RWPE2 (cell line): ENCODE data around the gene TRAF3IP1.
A peak's percentile ranks its signal among the peaks of the same experiment; 100 is the strongest.

Experiments
- ATAC-seq: fragments of 200-7000 bp; cut with Tn5 transposase; 3 replicates; pipeline ENCODE4 v1.9.1; 2021; ENCODE audit warnings: low read depth
- DNase-seq: peaks from one replicate; pipeline ENCODE4 v3.0.0-alpha.2; 2020; ENCODE audit warnings: low spot score
- H3K27ac ChIP-seq: fragments of 450-650 bp; 2 replicates; pipeline ENCODE4 v1.5.1; 2017; ENCODE audit warnings: mild to moderate bottlenecking; ENCODE audit not compliant: poor library complexity, severe bottlenecking
- H3K27me3 ChIP-seq: fragments of 250-450 bp; sonication (Bioruptor Pico); 2 replicates; pipeline ENCODE4 v1.5.1; 2021; ENCODE audit warnings: mild to moderate bottlenecking, moderate library complexity; ENCODE audit not compliant: insufficient read depth, poor library complexity, severe bottlenecking
- H3K36me3 ChIP-seq: fragments of 250-450 bp; sonication (Bioruptor Pico); 2 replicates; pipeline ENCODE4 v1.5.1; 2020; ENCODE audit warnings: low read depth, mild to moderate bottlenecking, moderate library complexity
- H3K4me1 ChIP-seq: fragments of 250-450 bp; sonication (Bioruptor Pico); 2 replicates; pipeline ENCODE4 v1.5.1; 2021; ENCODE audit warnings: mild to moderate bottlenecking, moderate library complexity; ENCODE audit not compliant: insufficient read depth, poor library complexity, severe bottlenecking
- H3K4me3 ChIP-seq: fragments of 250-450 bp; sonication (Bioruptor Pico); 2 replicates; pipeline ENCODE4 v1.5.1; 2021; ENCODE audit warnings: mild to moderate bottlenecking, moderate library complexity; ENCODE audit not compliant: severe bottlenecking
- H3K9me3 ChIP-seq: fragments of 250-450 bp; sonication (Bioruptor Pico); 2 replicates; pipeline ENCODE4 v1.5.1; 2021; ENCODE audit warnings: mild to moderate bottlenecking, moderate library complexity; ENCODE audit not compliant: severe bottlenecking
- CTCF ChIP-seq: fragments of 450-650 bp; IDR thresholded peaks from one replicate; pipeline ENCODE4 v1.5.1; 2017; ENCODE audit warnings: mild to moderate bottlenecking, moderate library complexity; ENCODE audit not compliant: poor library complexity, severe bottlenecking

The TRAF3IP1 gene

GRCh38 chr2:238287737-238288649 lies 32.3 kb upstream of the TRAF3IP1 start, which contains the start of gene PER2:
PER2 (minus strand) TSS chr2:238288610; CDS start chr2:238277936, 10,674 bp downstream.
- Histone ChIP-seq H3K9me3 (no peaks in the 10 kb centered on the region), H3K36me3 (no peaks in the 10 kb centered on the region), H3K27ac (peak within 1 kb of the TSS; percentile 85), H3K4me1 (peaks cover 44% of the 10 kb centered on the region), H3K27me3 (no peaks in the 10 kb centered on the region), H3K4me3 (peak within 1 kb of the TSS; percentile 88)
- ATAC-seq, result peak; percentile 52
- DNase-seq, result no peak
- TF ChIP-seq CTCF, result peak; percentile 19

- Histone ChIP-seq H3K27ac (peak overlapping the region; percentile 85), H3K9me3 (no peaks in the 10 kb centered on the region), H3K27me3 (no peaks in the 10 kb centered on the region), H3K4me3 (peak overlapping the region; percentile 88), H3K4me1 (peaks cover 44% of the 10 kb centered on the region), H3K36me3 (no peaks in the 10 kb centered on the region)
- ATAC-seq, result peak; percentile 48
- peak; percentile 42 for TF ChIP-seq CTCF
- DNase-seq, result peak; percentile 97
Observed at GRCh38 chr2:238288650-238289573, 31.4 kb upstream of the TRAF3IP1 start.

- H3K27ac ChIP-seq, result peak overlapping the region; percentile 85
- no peaks in the 10 kb centered on the region for H3K36me3 ChIP-seq
- H3K4me1 ChIP-seq, result peaks cover 44% of the 10 kb centered on the region
- H3K4me3 ChIP-seq, result peak overlapping the region; percentile 88
- no peaks in the 10 kb centered on the region for H3K9me3 ChIP-seq
- no peak for TF ChIP-seq CTCF
- DNase-seq (no peak), ATAC-seq (no peak)
- H3K27me3 ChIP-seq, result no peaks in the 10 kb centered on the region
Observed at GRCh38 chr2:238289574-238289973, 30.7 kb upstream of the TRAF3IP1 start.

GRCh38 chr2:238290091-238290509 lies 30.2 kb upstream of the TRAF3IP1 start:
- DNase-seq (peak; percentile 98), ATAC-seq (peak; percentile 63)
- Histone ChIP-seq H3K4me1 (peaks cover 42% of the 10 kb centered on the region), H3K27ac (peak overlapping the region; percentile 85), H3K36me3 (no peaks in the 10 kb centered on the region), H3K4me3 (no peak overlapping the region), H3K27me3 (no peaks in the 10 kb centered on the region), H3K9me3 (no peaks in the 10 kb centered on the region)
- TF ChIP-seq CTCF, result no peak
